HepG2 (cell line): ENCODE measurements around the gene SCP2.

Source experiments
- ARHGAP35 ChIP-seq: sonication (generic); formaldehyde crosslinking; IDR thresholded peaks from 2 replicates; pipeline ENCODE4 v1.9.0; 2022; ENCODE audit warnings: mild to moderate bottlenecking, inconsistent platforms, moderate library complexity, missing genetic modification reagents, borderline replicate concordance
- BHLHE40 ChIP-seq: IDR thresholded peaks from 2 replicates; pipeline ENCODE4 v1.6.1; 2011; ENCODE audit warnings: low read length, improper control_type of control experiment
- CEBPB ChIP-seq: IDR thresholded peaks from 2 replicates; pipeline ENCODE4 v1.6.1; 2011; ENCODE audit warnings: low read depth, low read length, improper control_type of control experiment, borderline replicate concordance
- NFIC ChIP-seq: IDR thresholded peaks from 2 replicates; pipeline ENCODE4 v1.6.1; 2012; ENCODE audit warnings: mild to moderate bottlenecking, low read length, inconsistent platforms
- POLR2AphosphoS2 ChIP-seq: IDR thresholded peaks from 2 replicates; pipeline ENCODE4 v1.6.1; 2011; ENCODE audit warnings: low read depth, low read length, improper control_type of control experiment
- TAF1 ChIP-seq: sonication (generic); formaldehyde crosslinking; IDR thresholded peaks from 2 replicates; pipeline ENCODE4 v1.4.0; 2020; ENCODE audit warnings: missing genetic modification reagents
- TBP ChIP-seq: sonication (generic); formaldehyde crosslinking; IDR thresholded peaks from 2 replicates; pipeline ENCODE4 v1.5.0; 2020; ENCODE audit warnings: missing genetic modification reagents
- TCF7 ChIP-seq: sonication (generic); IDR thresholded peaks from 2 replicates; pipeline ENCODE4 v1.6.1; 2016; ENCODE audit warnings: antibody characterized with exemption, low read depth
- ZFY ChIP-seq: sonication (generic); formaldehyde crosslinking; IDR thresholded peaks from 2 replicates; pipeline ENCODE4 v1.4.0; 2020; ENCODE audit warnings: missing genetic modification reagents
- ZNF552 ChIP-seq: sonication (generic); formaldehyde crosslinking; IDR thresholded peaks from 2 replicates; pipeline ENCODE4 v1.9.0; 2022; ENCODE audit warnings: missing genetic modification reagents, mild to moderate bottlenecking, borderline replicate concordance
- TF ChIP-seq, protein P1 (sequence below): sonication (generic); formaldehyde crosslinking; conservative IDR thresholded peaks from 2 replicates; pipeline ENCODE4 v1.8.0; 2022; ENCODE audit warnings: mild to moderate bottlenecking, moderate library complexity, missing genetic modification reagents
- TF ChIP-seq, protein P2 (sequence below): sonication (generic); formaldehyde crosslinking; IDR thresholded peaks from 2 replicates; pipeline ENCODE4 v1.4.0; 2020; ENCODE audit warnings: missing genetic modification reagents
- TF ChIP-seq, protein P3 (sequence below): sonication (generic); formaldehyde crosslinking; IDR thresholded peaks from 2 replicates; pipeline ENCODE4 v1.4.0; 2020; ENCODE audit warnings: missing genetic modification reagents
- TF ChIP-seq, protein P4 (sequence below), 2 experiments: sonication (generic) in 1 of 2; formaldehyde crosslinking in 1 of 2; IDR thresholded peaks; 2 replicates each; pipeline versions ENCODE4 v1.6.1 to v1.9.0; 2014 to 2022; ENCODE audit warnings: antibody characterized with exemption in 1 of 2, borderline replicate concordance in 1 of 2, inconsistent platforms in 1 of 2, low read depth in 1 of 2, missing genetic modification reagents in 1 of 2

DNA sequence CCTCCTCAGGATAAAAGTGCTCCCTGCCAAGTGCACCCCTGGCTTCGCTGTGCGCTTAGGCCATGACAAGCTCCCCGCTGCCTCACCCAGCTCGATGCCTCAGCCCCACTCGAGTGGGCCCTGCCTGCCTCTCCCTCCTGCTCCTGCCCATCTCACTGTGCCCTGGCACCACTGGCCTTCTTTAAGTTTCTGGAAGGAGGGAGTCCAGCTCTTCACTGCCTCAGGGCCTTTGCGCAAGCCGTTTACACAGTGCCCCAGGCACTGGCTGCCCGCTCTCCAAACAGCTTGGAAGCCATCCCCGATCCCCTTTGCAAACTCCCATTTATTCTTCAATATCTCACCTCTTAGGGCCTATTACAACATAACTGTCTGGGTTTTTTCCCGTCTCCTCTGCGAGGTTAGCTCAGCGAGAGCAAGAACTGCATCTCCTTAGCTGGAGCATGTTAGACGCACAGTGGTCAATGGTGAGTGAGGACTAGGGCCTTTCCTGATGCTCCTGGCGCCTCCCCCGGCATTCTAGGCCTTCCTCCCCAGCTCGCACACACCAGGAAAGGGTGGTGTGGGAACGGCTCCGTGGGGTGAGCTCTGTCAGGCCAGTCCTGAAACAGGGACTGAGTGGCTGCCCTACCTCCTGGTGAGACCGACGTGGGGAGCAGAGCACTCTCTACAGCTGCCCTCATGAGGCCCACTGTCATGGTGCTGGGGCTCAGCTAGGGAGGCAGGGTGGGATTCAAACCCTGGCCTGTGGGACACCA, 166.9 kb downstream of the SCP2 start:
- TF ChIP-seq ARHGAP35 (CRISPR knock-in tag), result no peak
- TF ChIP-seq, protein P1, sequence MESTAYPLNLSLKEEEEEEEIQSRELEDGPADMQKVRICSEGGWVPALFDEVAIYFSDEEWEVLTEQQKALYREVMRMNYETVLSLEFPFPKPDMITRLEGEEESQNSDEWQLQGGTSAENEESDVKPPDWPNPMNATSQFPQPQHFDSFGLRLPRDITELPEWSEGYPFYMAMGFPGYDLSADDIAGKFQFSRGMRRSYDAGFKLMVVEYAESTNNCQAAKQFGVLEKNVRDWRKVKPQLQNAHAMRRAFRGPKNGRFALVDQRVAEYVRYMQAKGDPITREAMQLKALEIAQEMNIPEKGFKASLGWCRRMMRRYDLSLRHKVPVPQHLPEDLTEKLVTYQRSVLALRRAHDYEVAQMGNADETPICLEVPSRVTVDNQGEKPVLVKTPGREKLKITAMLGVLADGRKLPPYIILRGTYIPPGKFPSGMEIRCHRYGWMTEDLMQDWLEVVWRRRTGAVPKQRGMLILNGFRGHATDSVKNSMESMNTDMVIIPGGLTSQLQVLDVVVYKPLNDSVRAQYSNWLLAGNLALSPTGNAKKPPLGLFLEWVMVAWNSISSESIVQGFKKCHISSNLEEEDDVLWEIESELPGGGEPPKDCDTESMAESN (CRISPR knock-in tag), result no peak
- no peak for TF ChIP-seq POLR2AphosphoS2
- TF ChIP-seq, protein P2, sequence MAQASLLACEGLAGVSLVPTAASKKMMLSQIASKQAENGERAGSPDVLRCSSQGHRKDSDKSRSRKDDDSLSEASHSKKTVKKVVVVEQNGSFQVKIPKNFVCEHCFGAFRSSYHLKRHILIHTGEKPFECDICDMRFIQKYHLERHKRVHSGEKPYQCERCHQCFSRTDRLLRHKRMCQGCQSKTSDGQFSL (CRISPR knock-in tag), result no peak
- TF ChIP-seq ZFY (CRISPR knock-in tag), result no peak
- no peak for TF ChIP-seq TBP
- TF ChIP-seq, protein P3, sequence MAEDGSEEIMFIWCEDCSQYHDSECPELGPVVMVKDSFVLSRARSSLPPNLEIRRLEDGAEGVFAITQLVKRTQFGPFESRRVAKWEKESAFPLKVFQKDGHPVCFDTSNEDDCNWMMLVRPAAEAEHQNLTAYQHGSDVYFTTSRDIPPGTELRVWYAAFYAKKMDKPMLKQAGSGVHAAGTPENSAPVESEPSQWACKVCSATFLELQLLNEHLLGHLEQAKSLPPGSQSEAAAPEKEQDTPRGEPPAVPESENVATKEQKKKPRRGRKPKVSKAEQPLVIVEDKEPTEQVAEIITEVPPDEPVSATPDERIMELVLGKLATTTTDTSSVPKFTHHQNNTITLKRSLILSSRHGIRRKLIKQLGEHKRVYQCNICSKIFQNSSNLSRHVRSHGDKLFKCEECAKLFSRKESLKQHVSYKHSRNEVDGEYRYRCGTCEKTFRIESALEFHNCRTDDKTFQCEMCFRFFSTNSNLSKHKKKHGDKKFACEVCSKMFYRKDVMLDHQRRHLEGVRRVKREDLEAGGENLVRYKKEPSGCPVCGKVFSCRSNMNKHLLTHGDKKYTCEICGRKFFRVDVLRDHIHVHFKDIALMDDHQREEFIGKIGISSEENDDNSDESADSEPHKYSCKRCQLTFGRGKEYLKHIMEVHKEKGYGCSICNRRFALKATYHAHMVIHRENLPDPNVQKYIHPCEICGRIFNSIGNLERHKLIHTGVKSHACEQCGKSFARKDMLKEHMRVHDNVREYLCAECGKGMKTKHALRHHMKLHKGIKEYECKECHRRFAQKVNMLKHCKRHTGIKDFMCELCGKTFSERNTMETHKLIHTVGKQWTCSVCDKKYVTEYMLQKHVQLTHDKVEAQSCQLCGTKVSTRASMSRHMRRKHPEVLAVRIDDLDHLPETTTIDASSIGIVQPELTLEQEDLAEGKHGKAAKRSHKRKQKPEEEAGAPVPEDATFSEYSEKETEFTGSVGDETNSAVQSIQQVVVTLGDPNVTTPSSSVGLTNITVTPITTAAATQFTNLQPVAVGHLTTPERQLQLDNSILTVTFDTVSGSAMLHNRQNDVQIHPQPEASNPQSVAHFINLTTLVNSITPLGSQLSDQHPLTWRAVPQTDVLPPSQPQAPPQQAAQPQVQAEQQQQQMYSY (CRISPR knock-in tag), result no peak
- TF ChIP-seq TAF1 (CRISPR knock-in tag), result no peak
- no peak for TF ChIP-seq ZNF552
- TF ChIP-seq CEBPB, result no peak
- TF ChIP-seq BHLHE40, result no peak
- no peak for TF ChIP-seq NFIC
- no peak for TF ChIP-seq TCF7
- TF ChIP-seq, protein P4, sequence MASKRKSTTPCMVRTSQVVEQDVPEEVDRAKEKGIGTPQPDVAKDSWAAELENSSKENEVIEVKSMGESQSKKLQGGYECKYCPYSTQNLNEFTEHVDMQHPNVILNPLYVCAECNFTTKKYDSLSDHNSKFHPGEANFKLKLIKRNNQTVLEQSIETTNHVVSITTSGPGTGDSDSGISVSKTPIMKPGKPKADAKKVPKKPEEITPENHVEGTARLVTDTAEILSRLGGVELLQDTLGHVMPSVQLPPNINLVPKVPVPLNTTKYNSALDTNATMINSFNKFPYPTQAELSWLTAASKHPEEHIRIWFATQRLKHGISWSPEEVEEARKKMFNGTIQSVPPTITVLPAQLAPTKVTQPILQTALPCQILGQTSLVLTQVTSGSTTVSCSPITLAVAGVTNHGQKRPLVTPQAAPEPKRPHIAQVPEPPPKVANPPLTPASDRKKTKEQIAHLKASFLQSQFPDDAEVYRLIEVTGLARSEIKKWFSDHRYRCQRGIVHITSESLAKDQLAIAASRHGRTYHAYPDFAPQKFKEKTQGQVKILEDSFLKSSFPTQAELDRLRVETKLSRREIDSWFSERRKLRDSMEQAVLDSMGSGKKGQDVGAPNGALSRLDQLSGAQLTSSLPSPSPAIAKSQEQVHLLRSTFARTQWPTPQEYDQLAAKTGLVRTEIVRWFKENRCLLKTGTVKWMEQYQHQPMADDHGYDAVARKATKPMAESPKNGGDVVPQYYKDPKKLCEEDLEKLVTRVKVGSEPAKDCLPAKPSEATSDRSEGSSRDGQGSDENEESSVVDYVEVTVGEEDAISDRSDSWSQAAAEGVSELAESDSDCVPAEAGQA (IDR thresholded peaks at IDR 0.05; ENCODE audit: low read depth), result no peak
- TF ChIP-seq, protein P4 (CRISPR knock-in tag; IDR thresholded peaks at IDR 0.05; ENCODE audit: borderline replicate concordance), result no peak
